ENCODE results near the gene MIS18A.
A peak's percentile ranks its signal among the peaks of the same experiment; 100 is the strongest.

The MIS18A gene

DNA sequence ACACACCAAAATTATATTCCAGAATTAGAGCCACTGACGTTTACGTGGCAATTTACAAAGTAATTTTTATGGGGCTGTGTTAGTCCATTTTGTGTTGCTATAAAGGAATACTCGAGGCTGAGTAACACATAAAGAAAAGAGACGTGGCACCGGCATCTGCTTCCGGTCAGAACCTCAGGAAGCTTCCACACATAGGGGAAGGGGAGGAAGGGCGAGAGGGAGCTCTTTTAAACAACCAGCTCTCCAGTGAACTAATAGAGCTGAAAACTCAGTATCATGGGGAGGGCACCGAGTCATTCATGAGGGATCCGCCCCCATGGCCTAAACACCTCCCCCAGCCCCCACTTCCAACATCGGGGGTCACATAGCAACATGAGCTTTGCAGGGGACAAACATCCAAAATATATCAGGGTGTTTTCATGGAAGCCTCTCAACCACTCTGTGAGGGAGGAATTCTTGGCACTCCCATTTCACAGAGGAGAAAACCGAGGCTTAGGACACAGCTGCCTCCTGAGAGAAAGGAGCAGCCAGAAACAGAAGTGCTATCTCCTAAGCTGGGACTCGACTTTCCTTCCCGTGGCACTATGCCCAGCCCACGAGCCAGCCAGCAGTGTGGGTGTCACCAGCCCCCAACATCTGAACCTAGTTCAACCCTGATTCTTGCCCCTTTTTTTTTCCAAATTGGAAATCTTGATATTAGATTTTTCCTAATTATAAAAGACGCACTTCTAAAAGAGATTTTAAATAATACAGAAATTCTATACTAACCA lies 29.2 kb downstream of the MIS18A start:
- DNase-seq = no peak

DNA sequence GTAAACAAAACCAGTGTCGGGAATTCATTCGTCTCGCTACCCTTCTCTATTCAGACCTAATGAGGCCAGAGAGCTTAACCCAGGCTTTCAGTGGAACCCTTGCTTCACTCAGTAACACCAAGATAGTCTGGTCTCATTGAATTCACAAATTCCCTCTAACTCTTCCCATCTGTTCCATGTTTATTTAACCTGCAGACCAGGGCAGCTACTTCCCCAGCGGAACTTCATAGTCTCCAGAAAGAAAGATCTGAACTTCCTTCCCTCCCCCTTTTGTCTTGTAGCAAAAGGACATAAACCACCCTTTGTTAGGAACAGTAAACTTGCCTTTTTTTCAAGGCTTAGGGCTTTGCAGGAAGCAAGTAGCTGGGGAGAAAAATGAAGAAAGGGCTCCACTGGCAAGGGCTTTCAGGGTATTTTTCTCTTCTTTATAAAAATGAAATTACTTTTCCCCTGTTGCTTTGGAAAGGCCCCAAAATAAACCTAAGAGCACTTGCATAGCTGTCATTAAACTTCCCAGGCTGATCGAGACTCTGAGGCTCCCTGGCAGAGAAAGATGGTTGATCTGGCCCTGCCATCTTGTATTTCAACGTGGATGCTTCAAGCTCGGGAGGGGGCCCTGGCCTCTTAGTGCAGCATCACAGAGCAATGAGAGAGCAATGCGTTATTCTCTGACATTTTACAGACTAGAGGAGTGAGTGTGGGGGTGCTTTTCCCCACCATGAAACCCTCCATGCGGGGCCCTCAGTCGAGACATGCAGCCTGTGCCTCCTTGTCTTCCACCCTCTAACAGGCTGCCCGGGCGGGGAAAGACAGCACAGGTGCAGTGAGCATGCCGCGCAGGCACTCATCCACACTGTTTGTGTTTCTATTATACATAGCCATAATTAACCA lies 30.0 kb downstream of the MIS18A start:
- DNase-seq = peak; percentile 44 to 95 (median 68)

DNA sequence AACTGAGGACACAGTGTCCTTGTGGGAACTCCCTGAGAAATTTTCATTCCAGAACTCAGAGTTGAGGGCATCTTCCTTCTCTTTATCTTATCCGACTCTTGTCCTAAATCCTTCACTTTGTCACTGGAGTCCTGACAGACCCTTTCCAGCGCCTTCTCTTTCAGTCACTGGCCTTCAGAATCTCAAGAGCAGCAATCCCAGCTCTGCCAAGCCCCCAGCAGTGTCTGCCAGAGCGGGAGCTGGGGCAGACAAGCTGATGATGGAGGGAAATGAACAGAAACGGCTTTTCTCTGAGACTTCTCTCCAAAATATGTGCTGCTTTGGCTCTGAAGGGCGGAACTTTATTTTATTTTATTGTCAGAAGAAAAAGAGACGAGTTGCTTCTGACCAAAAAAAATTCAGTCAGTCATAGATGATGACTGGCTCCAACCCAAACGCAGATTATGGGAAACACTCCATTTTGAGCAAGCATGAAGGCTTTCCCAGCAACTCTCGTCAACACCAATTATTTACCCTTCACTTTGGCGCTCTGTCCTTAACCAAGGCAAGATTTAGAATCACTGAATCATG lies 32.2 kb downstream of the MIS18A start:
- DNase-seq = no peak

DNA sequence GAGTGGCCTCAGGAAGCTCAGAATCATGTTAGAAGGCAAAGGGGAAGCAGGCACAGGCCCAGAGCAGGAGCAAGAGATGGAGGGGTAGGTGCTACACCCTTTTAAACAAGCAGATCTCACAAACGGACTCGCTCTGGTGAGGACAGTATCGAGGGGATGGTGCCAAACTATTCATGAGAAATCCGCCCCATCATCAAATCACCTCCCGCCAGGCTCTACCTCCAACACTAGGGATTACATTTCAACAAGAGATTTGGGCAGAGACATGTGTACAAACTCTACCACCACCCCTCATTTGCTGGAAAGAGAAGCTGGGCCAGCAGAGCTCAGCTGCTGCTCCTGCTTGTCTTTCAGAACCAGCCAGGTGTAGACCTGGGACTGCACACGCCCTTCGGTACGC lies 32.9 kb downstream of the MIS18A start:
- no peak for DNase-seq

DNA sequence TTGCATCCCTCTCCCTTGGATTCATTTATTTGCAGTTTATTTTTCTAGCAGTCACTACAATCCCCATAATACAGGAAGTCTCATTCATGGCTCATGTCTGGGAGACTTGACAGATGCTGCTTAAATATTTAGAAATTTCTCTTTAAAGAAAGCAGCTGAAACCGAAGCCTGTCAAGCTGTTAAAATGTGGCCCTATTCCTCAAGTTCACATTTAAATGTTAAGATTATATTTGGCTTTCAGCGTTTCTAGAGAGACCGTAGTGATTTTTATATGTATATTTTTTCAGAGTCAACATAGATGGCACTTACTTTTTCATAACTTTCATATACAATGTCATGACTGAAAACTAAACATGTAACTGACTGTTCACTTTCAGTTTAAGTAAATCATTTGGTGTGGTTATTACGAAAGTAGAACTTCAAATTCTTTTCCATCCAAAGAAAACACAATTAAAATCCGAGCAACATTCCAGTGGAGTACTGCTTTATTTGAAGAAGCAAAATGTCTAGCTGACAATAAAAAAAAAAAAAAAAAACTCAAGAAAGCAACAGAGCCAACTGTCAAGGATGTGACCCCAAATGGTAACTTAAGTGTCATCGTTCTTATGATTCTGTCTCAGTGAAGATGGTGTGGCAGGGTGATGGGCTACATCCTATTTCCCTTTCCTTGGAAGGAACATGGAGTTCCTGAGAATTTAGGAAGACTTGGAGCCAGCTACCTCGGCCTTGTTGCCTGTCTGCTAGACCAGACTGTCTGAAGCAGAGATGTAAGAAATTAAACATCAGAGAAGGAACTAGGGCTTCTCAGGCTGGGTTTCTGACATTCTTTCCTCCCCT lies 37.8 kb downstream of the MIS18A start:
- DNase-seq = no peak

DNA sequence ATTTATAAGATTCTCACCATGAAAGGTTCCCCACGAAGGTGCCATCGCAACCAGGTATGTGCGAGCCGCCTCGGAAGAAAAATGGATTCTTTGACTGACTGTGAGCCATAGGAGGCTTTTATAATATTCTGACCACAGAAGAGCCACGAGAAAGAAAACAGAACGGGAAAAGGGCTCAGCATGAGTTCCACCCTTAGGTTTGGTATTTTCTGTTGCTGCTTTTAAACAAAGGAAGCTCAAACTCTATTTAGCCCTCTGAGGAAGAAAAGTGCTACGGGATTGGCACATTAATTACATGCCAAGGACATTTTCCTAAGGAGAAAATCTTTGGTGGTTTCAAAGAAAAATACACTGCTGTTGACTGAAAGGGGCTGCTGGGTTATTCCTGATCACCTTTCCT lies 39.3 kb downstream of the MIS18A start:
- DNase-seq = no peak

DNA sequence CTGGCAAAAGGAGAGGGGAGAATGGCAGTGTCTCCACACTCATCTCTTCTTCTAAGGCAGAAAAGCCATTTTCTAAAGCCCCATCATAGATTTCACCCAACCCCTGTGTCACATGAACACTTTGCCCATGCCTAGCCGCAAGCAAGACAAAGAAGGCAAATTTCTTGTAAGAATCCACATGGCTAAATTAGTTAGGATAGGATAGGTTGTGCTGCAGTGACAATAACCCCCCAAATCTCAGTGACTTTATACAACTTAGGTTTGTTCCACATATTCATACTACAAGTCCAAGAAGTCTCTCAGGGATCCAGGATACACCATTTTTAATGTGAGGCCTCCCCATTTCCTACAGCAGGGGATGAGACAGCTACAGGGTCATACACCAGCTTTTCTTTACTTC lies 40.8 kb downstream of the MIS18A start:
- no peak for DNase-seq

DNA sequence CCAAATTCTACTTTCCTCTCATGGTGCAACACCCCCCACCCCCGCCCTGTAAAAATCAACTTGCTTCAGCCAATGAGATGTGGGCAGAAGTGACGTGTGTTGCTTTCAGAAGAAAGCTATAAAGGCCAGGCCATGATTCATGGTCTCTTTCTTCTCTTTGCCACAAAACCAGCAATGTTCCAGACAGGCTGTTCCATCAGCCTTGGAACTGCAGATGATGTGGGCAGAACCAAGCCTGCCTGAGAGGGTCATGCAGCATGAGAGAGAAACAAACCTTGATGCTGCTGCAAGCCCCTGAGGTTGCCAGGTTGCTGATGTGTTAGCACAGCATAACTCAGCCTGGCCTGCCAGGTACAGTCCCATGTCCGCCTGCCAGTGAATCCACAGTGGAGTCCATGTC lies 41.8 kb downstream of the MIS18A start:
- no peak for DNase-seq

DNA sequence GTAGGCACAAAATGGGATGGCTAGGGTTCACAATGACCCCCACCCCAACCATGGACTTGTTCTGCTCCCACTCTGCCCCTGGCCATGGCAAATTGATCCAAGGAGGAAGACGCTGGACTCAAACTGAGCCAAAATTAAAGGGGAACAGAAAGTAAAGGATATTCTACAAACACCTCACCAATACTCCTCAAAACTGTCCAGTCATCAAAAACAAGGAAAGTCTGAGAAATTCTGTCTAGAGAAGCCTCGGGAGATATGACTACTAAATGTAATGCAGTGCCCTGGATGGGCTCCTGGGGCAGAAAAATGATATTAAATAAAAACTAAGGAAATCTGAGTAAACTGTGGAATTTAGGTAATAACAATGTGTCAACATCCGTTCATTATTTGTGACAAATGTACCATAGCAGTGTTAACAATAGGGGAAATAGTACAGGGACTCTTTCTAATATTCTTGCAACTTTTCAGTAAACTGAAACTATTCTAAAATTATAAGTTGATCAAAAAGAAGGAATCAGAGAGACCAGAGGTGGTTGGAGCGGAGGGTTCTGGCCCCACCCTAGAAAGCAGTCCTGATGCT lies 45.0 kb downstream of the MIS18A start:
- no peak for DNase-seq

DNA sequence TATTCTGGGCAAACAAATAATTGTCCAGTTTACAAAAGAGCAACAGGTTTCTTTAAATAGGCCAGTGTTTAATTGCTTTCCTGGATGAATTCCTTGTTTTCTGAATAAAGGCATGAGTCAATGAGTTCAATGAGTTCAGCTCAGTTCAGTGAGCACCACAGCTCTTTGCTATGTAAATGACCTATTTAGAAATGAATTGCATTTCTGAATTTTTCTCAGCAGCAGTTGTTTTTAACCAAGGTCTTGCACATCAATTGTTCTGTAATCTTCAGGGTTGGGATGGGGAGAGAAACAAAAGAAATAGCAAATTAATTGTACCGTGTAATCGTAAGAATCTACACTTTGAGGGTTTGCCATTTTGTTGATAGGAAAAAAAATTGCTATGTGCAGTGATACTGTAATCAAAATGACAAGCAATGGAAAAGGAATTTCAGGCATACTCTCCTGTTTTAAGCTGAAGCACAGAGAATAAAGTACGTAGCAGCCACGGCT lies 45.7 kb downstream of the MIS18A start:
- DNase-seq = peak in 1 of 3 experiments; percentile 38

DNA sequence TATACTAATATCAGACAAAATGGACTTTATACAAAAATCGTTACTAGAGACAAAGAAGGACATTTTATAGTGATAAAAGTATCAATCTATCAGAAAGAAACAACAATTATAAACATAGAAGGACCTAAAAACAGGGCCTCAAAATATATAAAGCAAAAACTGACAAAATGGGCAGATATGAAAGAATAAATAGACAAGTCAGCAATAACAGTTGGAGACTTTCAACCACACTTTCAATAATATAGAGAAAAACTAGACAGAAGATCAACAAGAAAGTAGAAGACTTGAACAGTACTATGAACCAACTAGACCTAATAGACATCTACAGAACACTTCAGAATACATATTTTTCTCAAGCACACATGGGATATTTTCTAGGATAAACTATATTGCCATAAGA lies 52.4 kb downstream of the MIS18A start:
- no peak for DNase-seq

Data from NCI-H1417 (cell line).